GM21619 (cell line): Measurements from ENCODE around the gene SPTY2D1.
"Not testable (repeated sequence)": the region's sequence is repeated elsewhere in the genome, so short reads cannot be mapped to it uniquely, and the experiment has no call there.

Source experiments
- ATAC-seq: cut with Tn5 transposase; IDR thresholded peaks from one replicate; pipeline ENCODE4 v1.9.1; 2021; ENCODE audit not compliant: unreplicated experiment

The SPTY2D1 gene

DNA sequence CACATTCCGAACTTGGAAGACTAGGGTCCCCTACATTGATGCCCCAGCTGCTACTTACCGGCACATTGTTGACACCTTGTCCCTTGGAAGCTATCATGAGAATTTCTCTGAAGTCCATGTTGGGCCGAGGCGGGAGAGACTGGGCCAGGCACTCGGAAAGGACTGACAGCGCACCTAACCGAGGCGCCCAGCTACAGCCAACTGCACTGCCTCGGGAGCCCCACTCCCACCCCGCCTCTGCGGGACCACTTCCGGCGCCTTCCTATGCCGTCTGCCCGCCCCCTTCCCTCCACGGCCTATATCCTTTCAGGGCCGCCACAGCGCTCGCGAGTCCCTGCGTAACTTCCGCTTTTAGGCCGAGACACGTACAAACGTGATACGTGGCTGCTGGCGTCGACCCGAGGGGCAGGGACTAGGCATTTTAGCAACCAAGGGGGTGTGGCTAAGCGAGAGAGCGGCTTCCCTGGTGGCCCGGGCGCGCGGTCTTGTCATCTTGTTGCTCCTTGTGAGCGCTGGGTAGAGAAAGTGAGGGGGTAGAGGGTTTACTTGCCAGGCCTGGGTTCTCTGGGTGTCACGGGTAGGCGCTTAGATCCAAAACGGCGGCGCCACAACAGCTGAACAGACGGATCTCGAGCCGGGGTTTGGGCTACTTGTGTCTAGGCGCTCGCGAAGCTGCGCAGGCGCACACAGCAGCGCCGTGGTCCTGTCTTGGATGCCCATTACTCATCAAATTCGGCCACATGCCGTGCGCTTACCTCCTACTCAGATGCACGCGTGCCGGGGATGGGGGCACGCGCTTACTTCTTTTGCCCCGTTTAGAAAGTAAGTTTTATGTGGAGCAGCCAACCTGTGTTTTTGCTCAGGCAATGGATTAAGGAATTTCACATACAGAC, at the start of gene SPTY2D1:
Gene SPTY2D1, minus strand, starts transcription at position 203 of the 893 bp plus-strand sequence. Its CDS starts 85 bp downstream, at position 118.
- peak; percentile 96 for ATAC-seq

- no peak for ATAC-seq
Measured at GRCh38 chr11:18682466-18682865, 48.3 kb upstream of the SPTY2D1 start.

DNA sequence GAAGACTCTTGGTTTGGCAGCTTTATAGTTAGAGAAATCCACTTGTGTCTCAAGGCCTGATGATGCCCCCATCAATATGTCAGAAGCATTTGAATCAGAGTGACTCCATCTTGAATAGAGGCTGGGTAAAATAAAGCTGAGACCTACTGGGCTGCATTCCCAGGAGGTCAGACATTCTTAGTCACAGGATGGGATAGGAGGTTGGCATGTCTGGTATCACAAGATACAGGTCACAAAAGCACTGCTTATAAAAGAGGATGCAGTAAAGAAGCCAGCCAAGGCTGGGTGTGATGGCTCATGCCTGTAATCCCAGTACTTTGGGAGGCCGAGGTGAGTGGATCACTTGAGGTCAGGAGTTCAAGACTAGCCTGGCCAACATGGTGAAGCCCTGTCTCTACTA, 47.8 kb upstream of the SPTY2D1 start:
- ATAC-seq: not testable (repeated sequence)

GRCh38 chr11:18677560-18677959, 43.4 kb upstream of the SPTY2D1 start:
- ATAC-seq: no peak

- ATAC-seq: no peak
Measured at GRCh38 chr11:18676803-18677202, 42.7 kb upstream of the SPTY2D1 start.

DNA sequence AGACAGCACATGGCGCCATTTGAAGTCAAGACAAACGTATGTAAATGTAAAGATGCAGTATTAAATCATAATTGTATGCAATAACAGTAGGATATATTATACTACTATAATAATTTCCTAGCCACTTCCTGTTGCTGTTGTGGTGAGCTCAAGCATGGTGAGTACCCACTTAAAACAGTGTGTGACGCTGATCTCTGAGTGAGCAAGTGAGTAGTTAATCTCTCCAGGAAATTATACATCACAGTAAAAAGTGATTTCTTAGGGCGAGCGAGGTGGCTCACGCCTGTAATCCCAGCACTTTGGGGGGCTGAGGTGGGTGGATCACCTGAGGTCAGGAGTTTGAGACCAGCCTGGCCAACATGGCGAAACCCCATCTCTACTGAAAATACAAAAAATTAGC, 38.1 kb upstream of the SPTY2D1 start:
- ATAC-seq: not testable (repeated sequence)

- ATAC-seq: no peak
Measured at GRCh38 chr11:18671246-18671645, 37.1 kb upstream of the SPTY2D1 start.

DNA sequence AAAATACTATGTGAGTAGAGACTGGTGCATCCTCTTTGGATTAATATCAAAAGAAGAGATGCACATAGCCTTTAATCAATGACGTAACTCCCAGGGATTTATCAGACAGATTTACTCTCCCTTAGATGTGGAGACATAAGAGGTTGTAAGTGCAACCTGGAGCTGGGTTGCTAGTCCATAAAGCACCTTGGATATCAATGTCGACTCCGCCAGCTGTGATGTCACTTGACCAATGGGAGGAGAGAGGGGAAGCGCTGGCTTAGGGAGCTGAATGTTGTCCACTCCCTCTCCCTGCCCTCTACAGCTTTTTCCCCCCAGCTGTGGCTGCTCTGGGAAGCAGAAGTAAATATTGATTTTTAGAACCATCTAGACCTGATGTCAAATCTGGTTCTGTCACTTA, 35.6 kb upstream of the SPTY2D1 start:
- no peak for ATAC-seq

GRCh38 chr11:18669219-18669596, 35.1 kb upstream of the SPTY2D1 start:
- no peak for ATAC-seq

DNA sequence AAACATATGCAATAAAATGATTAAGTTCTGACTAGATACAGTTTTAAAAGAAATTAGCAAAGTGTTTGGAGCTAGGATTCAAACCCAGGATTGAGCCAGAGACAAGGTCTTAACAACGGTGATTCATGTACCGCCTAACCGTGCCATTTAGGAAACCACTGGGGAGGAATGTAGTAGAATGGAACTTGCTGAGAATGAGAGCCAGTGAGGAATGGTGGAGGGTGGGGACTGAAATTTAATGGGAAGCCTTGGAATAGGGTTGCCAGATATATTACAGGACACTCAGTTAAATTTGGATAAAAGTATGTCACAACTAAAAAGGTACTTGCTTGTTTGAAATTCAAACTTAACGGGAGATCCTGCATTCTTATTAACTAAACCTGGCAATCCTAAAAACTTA, 34.0 kb upstream of the SPTY2D1 start:
- no peak for ATAC-seq

DNA sequence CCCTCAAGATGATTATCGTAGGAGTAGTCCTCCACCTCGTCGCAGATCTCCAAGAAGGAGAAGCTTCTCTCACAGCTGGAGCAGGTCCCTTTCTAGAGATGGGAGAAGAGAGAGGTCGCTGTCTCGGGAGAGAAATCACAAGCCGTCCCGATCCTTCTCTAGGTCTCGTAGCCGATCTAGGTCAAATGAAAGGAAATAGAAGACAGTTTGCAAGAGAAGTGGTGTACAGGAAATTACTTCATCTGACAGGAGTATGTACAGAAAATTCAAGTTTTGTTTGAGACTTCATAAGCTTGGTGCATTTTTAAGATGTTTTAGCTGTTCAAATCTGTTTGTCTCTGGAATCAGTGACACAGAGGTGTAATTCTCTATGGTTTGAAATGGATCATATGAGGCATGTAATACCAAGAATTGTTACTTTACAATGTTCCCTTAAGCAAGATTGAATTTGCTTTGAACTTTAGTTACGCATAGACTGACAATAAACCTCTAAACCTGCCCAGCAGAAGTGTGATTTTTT, 31.3 kb upstream of the SPTY2D1 start:
- ATAC-seq: not testable (repeated sequence)

DNA sequence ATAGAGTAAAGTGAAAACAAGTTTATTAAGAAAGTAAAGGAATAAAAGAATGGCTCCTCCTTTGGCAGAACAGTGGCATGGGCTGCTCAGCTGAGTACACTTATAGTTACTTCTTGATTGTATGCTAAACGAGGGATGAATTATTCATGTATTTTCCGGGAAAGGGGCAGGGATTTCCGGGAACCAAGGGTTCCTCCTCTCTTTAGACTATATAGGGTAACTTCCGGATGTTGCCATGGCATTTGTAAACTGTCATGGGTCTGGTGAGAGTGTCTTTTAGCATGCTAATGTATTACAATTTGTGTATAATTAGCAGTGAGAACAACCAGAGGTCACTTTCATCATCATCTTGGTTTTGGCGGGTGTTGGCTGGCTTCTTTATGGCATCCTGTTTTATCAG, 23.5 kb upstream of the SPTY2D1 start:
- ATAC-seq: no peak

DNA sequence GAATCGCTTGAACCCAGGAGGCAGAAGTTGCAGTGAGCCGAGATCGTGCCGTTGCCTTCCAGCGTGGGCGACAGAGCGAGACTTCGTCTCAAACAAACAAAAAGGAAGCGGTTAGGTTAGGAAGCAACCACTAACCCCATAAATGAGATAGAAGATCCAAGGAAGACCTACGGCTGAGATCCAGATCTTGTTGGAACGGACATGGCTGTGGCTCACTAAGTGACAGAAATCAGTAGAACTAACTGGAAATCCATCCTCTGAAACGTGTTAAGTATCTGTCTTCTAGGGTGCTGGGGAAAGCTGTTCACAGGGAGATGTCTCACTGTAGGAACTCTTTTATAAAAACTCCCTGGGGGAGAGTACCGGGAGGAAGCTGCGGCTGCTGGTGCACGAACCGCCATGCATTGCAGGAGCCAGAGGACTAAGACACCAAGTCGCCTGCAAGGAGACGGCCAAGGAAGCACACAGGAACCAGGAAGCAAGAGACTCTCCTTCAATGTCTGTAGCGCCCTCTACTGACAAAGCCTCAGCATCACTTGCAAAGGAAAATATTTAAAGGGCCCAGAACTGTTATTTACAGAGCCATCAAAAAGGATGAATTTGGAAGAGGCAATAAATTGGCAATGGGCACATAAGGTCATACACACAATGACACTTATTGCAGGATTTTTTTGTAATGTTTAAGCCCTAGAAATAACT, 16.9 kb upstream of the SPTY2D1 start:
- peak; percentile 90 for ATAC-seq

DNA sequence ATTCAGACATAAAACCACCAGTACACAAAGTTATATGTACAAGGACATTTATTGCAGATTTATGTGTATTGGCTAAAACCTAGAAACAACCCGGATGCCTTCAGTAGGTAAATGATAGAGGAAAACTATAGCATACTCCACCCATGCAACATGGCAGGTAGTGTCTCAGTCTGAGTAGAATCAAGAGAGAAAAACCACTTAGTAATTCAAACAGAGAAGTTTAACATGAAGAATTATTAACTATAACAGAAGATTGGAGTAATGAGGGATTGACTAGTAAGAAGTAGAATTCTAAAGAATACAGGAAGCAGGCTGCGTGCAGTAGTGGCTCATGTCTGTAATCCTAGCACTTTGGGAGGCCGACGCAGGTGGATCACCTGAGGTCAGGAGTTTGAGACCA, 16.2 kb upstream of the SPTY2D1 start:
- ATAC-seq: peak; percentile 45

DNA sequence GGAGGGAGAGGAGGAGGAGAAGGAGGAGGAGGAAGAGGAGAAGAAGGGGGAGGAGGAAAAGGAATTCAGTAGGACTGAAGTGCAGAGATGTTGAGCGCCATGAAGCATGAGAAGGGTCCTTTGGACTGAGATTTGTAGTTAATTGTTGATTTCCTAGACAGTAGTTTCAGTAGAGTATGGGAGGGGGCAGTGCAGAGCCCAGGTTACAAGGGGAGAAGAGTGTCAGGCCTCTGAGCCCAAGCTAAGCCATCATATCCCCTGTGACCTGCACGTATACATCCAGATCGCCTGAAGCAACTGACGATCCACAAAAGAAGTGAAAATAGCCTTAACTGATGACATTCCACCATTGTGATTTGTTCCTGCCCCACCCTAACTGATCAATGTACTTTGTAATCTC, 8.9 kb upstream of the SPTY2D1 start:
- not testable (repeated sequence) for ATAC-seq

DNA sequence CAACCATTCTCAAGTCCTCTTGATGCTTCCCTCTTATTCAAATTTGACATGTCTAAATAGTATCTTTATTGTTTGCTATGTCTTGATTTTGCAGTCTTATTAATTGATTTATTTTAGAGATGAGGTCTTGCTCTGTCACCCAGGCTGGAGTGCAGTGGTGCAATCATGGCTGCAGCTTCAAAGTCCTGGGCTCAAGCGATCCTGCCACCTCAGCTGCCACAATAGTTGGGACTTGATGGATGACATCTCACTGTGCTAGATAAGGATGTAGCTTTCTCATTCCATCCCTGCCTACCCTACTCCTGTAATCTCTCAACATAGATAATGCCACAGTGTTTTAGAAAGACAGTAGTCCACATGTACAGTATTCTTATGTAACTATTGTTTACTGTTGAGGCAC, 7.5 kb upstream of the SPTY2D1 start:
- no peak for ATAC-seq

- peak; percentile 50 for ATAC-seq
Measured at GRCh38 chr11:18633256-18634139, 644 bp downstream of the SPTY2D1 start.

DNA sequence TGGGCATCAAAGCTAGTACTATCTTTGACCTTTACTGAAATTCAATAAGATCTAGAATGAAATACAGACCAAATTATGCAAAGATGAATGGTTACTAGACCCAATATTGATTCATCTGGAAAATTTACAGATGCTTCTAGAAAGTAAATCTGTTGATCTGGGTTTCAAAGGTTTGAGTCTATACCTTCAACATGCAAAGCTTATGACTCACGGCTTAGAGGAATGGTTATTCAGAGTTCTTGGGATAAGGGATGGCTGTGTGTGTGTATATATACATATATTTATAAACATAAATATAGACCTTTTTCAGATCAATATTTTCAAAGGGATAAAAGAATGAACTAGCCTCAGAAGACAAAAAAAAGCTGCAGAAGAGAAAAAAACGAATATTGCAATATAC, 1.3 kb downstream of the SPTY2D1 start:
- no peak for ATAC-seq

- ATAC-seq: no peak
Measured at GRCh38 chr11:18624161-18624560, 10.0 kb downstream of the SPTY2D1 start.

- ATAC-seq: no peak
Measured at GRCh38 chr11:18623707-18624106, 10.4 kb downstream of the SPTY2D1 start.
